HG02571 (cell line): ENCODE data around the gene CNTNAP5.

Experiments
- ATAC-seq: cut with Tn5 transposase; IDR thresholded peaks from one replicate; pipeline ENCODE4 v1.9.1; 2021; ENCODE audit warnings: mild to moderate bottlenecking, moderate library complexity; ENCODE audit not compliant: unreplicated experiment

The CNTNAP5 gene

GRCh38 chr2:124149571-124149970 is 124.5 kb downstream of the CNTNAP5 start:
- no peak for ATAC-seq

- no peak for ATAC-seq
Observed at GRCh38 chr2:124151691-124152090, 126.6 kb downstream of the CNTNAP5 start.

- no peak for ATAC-seq
Observed at GRCh38 chr2:124153713-124154112, 128.6 kb downstream of the CNTNAP5 start.

GRCh38 chr2:124159166-124159565 is 134.1 kb downstream of the CNTNAP5 start:
- ATAC-seq: no peak

GRCh38 chr2:124161542-124161941 is 136.5 kb downstream of the CNTNAP5 start:
- no peak for ATAC-seq

GRCh38 chr2:124162256-124162655 is 137.2 kb downstream of the CNTNAP5 start:
- ATAC-seq: no peak

GRCh38 chr2:124163840-124164239 is 138.8 kb downstream of the CNTNAP5 start:
- no peak for ATAC-seq

- ATAC-seq: no peak
Observed at GRCh38 chr2:124165698-124166097, 140.6 kb downstream of the CNTNAP5 start.

- no peak for ATAC-seq
Observed at GRCh38 chr2:124171472-124172063, 146.5 kb downstream of the CNTNAP5 start.

GRCh38 chr2:124178719-124179118 is 153.6 kb downstream of the CNTNAP5 start:
- ATAC-seq: no peak

GRCh38 chr2:124180635-124181034 is 155.5 kb downstream of the CNTNAP5 start:
- ATAC-seq: no peak

GRCh38 chr2:124186801-124187200 is 161.7 kb downstream of the CNTNAP5 start:
- no peak for ATAC-seq

GRCh38 chr2:124187948-124188347 is 162.9 kb downstream of the CNTNAP5 start:
- ATAC-seq: no peak

- no peak for ATAC-seq
Observed at GRCh38 chr2:124193706-124194105, 168.6 kb downstream of the CNTNAP5 start.

- no peak for ATAC-seq
Observed at GRCh38 chr2:124201713-124202112, 176.6 kb downstream of the CNTNAP5 start.

- ATAC-seq: no peak
Observed at GRCh38 chr2:124209441-124209840, 184.4 kb downstream of the CNTNAP5 start.

GRCh38 chr2:124211461-124211860 is 186.4 kb downstream of the CNTNAP5 start:
- ATAC-seq: no peak

GRCh38 chr2:124213977-124214587 is 189.0 kb downstream of the CNTNAP5 start:
- ATAC-seq: no peak

- no peak for ATAC-seq
Observed at GRCh38 chr2:124246170-124246569, 221.1 kb downstream of the CNTNAP5 start.

GRCh38 chr2:124248386-124248785 is 223.3 kb downstream of the CNTNAP5 start:
- ATAC-seq: no peak

- no peak for ATAC-seq
Observed at GRCh38 chr2:124250433-124250832, 225.3 kb downstream of the CNTNAP5 start.

- ATAC-seq: no peak
Observed at GRCh38 chr2:124254621-124255020, 229.5 kb downstream of the CNTNAP5 start.

- ATAC-seq: no peak
Observed at GRCh38 chr2:124257120-124257519, 232.0 kb downstream of the CNTNAP5 start.
